NCI-H345 treated with DMSO at 0.1 percent for 48 hours (cell line): ENCODE results near the gene FGFR3.

Experiments used
- DNase-seq: peaks from one replicate; lab custom pipeline; 2025; ENCODE audit not compliant: unreplicated experiment; lab: John Stamatoyannopoulos, UW

Gene FGFR3

DNA sequence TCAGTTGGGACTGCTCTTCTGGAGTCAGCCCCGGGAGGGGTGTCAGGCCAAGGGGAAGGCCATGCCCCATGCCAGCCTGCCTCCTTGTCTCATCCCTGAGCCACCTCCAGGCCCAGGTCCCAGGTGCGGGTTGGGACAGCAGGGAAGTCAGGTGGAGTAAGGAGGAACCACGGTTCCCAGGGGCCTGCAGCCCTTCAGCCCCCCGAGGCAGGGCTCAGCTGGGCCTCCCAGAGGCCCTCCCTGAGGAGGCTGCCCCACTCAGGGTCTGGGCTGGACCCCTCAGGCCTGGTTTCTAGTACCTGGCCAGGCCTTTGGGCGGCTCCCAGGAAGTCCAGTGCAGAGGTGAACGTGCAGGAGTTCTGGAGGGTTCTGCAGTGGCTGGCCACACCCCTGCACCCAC is 23.4 kb upstream of the FGFR3 start:
- no peak for DNase-seq

GRCh38 chr4:1770245-1770644 is 22.8 kb upstream of the FGFR3 start:
- no peak for DNase-seq

DNA sequence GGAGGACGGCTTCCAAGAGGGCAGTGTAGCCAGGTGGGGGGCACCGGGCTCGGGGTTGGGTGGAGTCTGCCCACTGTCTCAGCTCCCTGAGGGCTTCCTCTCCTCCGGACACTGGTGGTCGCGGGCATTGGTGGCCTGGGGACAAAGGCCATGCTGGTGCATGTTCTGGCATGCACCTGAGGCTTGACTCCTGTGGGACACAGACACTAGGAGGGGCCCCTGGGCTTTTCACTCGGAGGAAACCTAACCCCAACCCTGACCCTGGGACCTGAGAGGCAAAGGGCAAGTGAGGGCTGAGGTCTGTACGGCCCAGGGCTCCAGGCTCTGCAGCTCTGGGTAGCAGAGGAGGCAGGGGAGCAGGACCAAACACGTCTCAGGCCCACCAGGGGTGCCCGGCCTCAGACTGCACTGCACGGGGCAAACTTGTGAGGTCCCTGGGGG is 22.3 kb upstream of the FGFR3 start:
- DNase-seq, result no peak

- DNase-seq, result no peak
Observed at GRCh38 chr4:1771555-1772305, 21.4 kb upstream of the FGFR3 start.

- DNase-seq, result no peak
Observed at GRCh38 chr4:1772853-1773538, 20.1 kb upstream of the FGFR3 start.

DNA sequence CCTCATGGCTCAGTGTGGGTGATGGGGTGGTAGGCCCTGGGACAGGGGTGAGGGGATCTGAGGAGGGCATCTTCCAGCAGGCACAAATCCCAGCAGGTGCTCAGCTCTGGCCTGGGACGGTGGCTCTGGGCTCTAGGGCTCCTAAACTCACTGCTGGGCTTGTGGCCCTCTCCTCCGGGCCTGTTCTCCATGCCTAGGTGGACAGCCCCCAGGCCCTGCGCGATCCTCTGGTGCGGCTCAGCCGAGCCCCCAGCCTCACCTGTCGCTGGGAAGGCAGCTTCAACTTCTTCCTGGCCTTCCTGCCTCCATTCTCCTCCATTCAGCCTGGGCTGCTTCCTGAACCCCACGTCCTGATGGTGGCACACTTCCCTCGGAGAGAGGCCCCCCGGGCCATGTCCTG is 19.3 kb upstream of the FGFR3 start:
- DNase-seq, result no peak

DNA sequence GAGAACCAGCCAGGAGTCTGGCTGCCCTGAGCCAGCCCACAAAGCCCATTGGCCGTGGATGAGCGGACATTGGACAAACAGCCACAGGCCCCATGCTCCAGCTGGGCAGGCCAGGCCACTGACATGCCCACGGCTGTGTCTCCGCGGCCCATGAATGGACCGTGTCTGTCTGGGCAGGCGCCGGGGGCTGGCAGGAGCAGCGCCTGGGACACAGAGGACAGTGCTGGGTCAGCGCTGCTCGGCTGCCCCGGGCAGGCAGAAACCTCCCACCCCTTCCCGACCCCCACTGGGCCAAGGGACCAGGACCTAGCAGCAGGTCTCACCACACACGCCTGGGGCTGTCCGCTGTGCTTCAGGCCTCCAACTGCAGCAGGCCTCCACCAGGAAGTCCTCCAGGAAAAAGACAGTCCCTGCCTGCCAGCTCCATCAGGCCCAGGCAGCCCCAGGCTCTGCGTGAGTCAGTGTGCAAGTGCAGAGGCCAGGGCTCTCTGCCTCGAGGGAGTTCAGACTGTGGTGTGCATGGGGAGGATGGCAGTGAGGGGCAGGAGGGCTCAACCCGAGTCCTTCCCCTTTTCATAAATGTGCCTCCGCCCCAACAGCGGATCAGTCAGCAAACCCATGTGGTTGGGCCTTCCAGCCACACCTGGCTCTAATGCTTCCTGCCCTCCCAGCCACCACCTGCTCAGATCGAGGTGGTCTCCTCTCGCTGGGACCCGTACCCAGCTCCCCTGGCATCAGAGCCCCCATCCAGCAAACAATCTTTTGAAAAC is 17.2 kb upstream of the FGFR3 start:
- no peak for DNase-seq

GRCh38 chr4:1776521-1777161 is 16.5 kb upstream of the FGFR3 start:
- DNase-seq, result no peak

DNA sequence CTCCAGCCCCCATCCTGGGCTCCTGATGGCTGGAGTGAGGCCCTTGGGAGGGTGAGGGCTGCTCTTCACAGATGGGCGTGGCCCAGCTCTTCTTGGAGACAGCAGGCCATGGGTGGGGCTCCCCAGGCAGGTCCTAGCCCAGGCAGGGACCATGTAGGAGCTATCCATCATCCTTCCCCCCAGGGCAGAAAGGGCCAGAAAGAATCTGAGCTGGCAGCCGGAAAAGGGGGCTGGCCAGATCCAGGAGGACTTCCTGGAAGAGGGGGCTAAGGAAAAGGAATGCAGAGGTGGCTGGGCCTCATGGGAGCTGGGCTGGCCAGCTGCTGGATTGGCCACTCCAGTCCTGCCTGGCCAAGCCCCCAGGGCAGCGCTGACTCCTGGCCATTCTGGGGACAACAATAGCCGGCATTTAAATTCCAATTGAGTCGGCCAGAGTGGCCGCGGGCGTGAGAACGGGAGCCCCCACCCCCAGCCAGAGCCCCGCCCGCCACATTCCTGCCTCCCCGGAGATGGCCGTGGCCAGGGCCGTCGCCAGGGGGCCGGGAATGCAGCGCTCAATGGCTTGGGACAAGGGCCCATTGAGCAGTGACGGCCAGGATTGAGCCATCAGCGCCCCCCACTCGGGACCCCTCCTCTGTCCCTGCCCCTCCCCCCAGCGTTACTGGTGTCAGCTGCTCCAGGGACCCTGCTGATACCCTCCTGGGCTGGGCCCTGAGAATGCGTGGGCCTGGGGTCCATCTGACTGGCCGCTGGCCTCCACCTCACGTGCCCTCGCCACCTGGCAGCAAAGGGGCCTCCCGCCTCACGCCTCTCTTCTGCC is 15.1 kb upstream of the FGFR3 start:
- no peak for DNase-seq

DNA sequence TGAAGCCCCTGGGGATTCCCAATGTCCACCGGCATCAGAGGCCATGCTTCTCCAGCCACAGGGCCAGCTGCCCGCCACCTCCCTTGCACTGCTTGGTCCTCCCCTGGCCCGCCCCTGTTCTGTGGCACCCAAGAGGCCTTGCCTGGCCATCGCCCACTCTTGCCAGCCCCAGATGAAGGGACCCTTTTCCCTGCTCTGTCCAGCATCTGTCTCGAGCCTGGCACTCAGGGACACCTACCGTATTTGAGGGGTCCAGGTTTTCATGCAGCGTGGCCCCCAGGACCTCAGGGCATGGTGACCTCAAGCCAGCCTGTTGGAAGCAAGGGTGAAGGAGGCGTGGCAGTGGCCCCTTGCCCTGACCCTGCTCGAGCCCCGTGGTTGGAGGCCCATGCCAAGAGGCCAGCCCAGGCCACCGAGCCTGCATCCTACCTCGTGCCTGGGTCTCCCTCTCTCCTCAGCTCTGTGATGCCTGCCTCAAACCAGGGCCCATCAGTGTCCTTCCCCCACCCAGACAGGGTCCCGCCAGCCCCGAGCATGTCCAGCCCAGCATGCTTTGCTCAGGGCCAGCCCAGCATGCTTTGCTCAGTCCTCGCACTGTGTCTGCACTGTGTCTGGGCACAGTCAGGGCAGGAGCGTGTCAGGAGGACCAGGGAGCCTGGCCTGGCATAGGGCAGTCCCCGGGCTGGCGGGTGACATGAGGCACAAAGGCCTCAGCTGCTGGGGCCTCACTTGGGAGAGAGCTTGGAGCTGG is 14.3 kb upstream of the FGFR3 start:
- no peak for DNase-seq

DNA sequence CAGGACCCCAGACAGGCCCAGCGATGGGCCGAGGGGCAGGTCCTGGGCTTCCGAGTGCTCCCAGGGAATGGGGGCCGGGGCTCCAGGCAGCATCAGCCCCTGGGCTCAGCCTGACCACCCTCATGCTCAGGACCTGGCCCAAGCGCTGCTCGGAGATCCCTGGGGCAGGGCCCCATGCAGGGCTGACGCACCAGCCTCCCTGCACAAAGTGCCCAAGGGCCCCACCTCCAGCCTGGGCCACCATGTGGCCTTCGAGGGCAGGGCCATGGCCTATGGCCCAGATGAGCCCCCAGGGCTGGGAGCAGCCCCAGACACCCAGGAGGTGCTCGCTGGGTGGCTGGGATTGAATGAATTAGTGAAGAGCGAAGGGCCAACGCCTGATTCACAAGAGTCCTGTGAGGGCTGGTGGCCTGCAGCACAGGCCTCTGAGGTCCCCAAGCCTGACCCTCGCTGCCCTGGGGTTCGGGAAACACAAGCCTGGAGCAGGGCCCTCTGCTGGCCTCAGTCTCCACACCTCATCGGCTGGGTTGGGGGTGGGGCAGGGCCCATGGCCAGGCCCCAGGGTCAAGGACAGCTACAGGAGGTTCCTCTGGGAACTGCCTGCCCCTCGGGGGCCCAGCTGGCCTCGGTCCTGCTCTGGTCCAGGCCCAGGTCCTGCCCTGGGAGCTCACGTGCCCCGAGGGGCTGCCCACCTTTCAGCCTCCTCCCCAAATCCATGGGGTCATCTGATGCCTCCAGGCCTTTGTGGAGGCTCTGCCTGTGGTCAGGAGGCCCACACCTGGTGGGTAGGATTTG is 13.3 kb upstream of the FGFR3 start:
- DNase-seq, result no peak

DNA sequence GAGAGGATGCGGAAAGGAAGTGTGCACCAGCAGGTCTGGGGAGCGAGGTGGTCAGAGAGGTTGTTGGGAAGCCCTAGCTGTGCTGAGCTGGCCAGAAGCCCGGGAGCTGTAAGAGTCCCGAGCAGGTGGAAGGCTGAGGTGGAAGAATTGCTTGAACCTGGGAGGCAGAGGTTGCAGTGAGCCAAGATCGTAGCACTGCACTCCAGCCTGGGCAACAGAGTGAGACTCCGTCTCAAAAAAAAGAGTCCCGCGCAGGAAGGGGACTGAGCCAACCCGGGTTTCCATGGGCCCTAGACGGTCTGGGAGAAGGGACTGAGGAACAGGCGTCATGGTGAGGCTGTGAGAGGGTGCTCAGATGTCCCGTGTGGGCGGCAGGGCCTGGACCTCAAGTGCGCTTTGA is 12.7 kb upstream of the FGFR3 start:
- DNase-seq, result no peak

GRCh38 chr4:1783015-1783414 is 10.1 kb upstream of the FGFR3 start:
- DNase-seq, result no peak

DNA sequence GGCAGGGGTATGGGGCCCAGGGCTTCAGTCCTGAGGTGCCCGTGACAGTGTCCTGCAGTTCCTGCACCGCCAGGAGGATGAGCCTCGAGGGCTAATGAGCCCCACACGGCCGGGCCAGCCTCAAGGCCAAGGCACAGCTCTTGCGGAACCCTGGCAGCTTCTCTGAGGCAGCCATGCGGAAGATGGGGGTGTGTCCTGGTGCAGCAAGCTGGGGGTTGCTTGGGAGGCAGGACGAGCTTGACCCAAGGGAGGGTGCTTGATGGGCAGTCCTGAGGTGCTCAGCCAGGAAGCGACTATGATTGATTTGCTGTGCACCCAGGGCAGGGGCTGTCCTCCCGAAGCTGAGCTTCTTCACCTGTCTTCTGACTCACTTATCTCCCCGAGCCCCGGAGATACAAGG is 9.1 kb upstream of the FGFR3 start:
- DNase-seq, result no peak

DNA sequence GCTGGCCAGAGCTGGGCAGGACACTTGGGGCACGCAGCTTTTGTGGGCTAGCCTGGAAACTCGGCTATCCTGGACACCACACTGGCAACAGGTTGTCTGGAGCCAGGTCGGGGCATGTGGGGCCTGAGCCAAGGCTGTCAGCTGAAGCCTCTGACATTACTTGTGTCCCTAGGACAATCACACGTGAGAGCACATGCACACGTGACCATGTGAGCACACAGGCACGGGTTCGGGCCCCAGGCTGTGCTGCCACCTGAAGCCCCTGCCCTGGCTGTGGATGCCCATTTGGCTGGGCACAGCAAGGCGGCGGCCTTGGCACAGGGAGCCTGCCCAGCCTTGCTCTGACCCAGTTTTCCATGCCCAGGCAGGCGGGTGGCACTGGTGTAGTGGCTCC is 8.7 kb upstream of the FGFR3 start:
- DNase-seq, result no peak

GRCh38 chr4:1784789-1785591 is 8.1 kb upstream of the FGFR3 start:
- DNase-seq, result no peak

DNA sequence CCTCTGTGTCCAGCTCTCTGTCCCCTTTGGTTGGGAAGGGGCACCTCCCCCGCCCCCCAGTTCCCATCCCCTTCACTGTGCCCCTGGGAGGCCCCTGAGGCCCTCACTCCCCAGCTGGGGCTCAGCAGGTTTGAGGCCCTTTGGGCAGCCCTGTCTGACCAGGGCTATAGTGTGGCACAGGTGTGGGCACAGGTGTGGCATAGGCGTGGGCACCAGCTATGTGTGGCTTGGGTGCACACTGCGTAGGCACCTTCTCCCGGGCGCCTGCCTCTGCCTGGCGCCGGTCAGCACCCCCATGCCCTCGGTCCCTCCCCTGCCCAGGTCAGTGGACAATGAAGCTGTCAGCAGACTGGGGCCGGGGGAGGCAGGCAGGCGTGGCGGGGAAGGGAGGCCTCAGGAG is 7.5 kb upstream of the FGFR3 start:
- DNase-seq, result no peak
